OCI-LY1 (cell line): ENCODE data around the gene GLP2R.

Experiments used
- H2AFZ ChIP-seq: fragments of 200-600 bp; sonication (generic), shearing (Covaris generic); 2 replicates; pipeline ENCODE4 v1.6.0; 2014; ENCODE audit warnings: antibody characterized with exemption, mild to moderate bottlenecking, low read length
- H3F3A ChIP-seq: fragments of 200-600 bp; sonication (generic), shearing (Covaris generic); 2 replicates; pipeline ENCODE4 v1.6.0; 2014; ENCODE audit warnings: mild to moderate bottlenecking, antibody characterized with exemption, low read length, moderate library complexity; ENCODE audit not compliant: insufficient read depth
- H3K27ac ChIP-seq: fragments of 200-600 bp; sonication (generic); 2 replicates; pipeline ENCODE4 v1.5.1; 2014; ENCODE audit warnings: low read length, mixed run types, mild to moderate bottlenecking, low read depth; ENCODE audit not compliant: poor library complexity, severe bottlenecking
- H3K27me3 ChIP-seq: fragments of 200-600 bp; sonication (generic); 2 replicates; pipeline ENCODE4 v1.6.0; 2014; ENCODE audit warnings: antibody characterized with exemption, mild to moderate bottlenecking, low read length, moderate library complexity; ENCODE audit not compliant: insufficient read depth
- H3K36me3 ChIP-seq: fragments of 200-600 bp; sonication (generic); 2 replicates; pipeline ENCODE4 v1.6.1; 2014; ENCODE audit warnings: mild to moderate bottlenecking, antibody characterized with exemption, low read length, moderate library complexity, mixed read lengths; ENCODE audit not compliant: insufficient read depth
- H3K4me1 ChIP-seq: fragments of 200-600 bp; sonication (generic); 2 replicates; pipeline ENCODE4 v1.5.1; 2014; ENCODE audit warnings: mild to moderate bottlenecking, low read length, moderate library complexity; ENCODE audit not compliant: insufficient read depth, severe bottlenecking
- H3K4me2 ChIP-seq: fragments of 200-600 bp; sonication (generic), shearing (Covaris generic); 2 replicates; pipeline ENCODE4 v1.6.1; 2014; ENCODE audit warnings: low read length
- H3K4me3 ChIP-seq: fragments of 200-600 bp; sonication (generic); 2 replicates; pipeline ENCODE4 v1.5.1; 2014; ENCODE audit warnings: low read length, low read depth, mild to moderate bottlenecking, mixed read lengths; ENCODE audit not compliant: poor library complexity, severe bottlenecking
- H3K79me2 ChIP-seq: fragments of 200-600 bp; shearing (Covaris generic); 2 replicates; pipeline ENCODE4 v1.6.1; 2016; ENCODE audit warnings: mixed run types, low read length, mixed read lengths; ENCODE audit not compliant: insufficient read depth
- H3K9ac ChIP-seq: fragments of 200-600 bp; sonication (generic), shearing (Covaris generic); 2 replicates; pipeline ENCODE4 v1.6.1; 2014; ENCODE audit warnings: mild to moderate bottlenecking, low read length, mixed read lengths
- H3K9me2 ChIP-seq: fragments of 200-600 bp; sonication (generic), shearing (Covaris generic); 2 replicates; pipeline ENCODE4 v1.6.1; 2014; ENCODE audit warnings: low read depth, mild to moderate bottlenecking, low read length, mixed read lengths
- H3K9me3 ChIP-seq: fragments of 200-600 bp; shearing (Covaris generic); 2 replicates; pipeline ENCODE4 v1.6.1; 2014; ENCODE audit warnings: low read length, mixed read lengths
- H4K20me1 ChIP-seq: fragments of 200-600 bp; sonication (generic), shearing (Covaris generic); 2 replicates; pipeline ENCODE4 v1.6.0; 2016; ENCODE audit warnings: mild to moderate bottlenecking, low read length; ENCODE audit not compliant: insufficient read depth
- CTCF ChIP-seq: fragments of 200-600 bp; sonication (generic), shearing (Covaris generic); IDR thresholded peaks from 2 replicates; pipeline ENCODE4 v1.5.1; 2017; ENCODE audit warnings: mild to moderate bottlenecking, antibody characterized with exemption, low read length, moderate library complexity, mixed read lengths
- EZH2 ChIP-seq: fragments of 200-600 bp; sonication (generic), shearing (Covaris generic); IDR thresholded peaks from 2 replicates; pipeline ENCODE4 v1.8.0; 2017; ENCODE audit warnings: borderline replicate concordance, mixed run types, mild to moderate bottlenecking, antibody characterized with exemption, low read length, moderate library complexity, mixed read lengths

GLP2R gene

DNA sequence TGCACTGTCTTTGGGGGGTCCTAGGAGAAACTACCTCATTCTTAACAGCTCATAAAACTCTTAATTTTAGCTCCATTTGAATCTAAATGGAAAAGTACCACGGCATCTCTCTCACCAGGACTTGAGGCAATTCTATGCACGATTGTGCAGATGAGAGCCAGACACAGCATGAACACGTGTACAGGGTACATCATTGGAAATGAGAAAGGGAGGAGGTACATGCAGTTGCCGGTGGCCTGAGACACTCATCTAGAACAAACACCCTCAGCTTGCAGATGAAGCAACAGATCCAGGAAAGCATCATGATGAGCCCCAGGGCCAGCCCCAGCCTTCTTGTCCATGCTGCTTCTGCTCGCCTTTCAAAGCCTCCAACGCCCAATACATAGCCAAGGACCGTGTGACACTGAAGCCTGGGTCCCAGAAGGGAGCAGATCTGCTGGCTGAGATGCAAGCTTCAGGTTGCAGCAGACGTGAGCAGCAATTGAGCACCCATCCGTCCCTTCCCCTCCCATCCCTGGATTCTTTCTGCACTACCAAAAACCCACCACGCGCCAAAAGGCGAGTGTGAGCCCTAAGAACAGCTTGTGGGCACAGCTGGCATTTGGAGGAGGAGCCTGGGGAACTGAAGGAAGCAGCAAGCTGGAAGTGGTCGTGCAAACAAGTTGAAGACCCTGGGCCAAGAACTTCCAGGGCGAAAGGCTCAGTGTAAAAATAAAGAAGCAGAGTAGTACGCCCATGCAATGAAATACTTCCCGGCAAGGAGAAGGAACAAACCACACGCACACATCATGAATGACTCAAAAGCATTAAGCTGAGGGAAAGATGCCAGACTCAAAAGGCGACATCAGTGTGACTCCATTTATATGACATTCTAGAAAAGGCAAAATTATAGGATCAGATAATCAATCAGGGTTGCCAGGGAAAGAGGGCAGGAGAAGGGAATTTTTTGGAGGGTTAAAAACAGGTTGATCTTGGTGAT is 86.7 kb downstream of the GLP2R start:
- Histone ChIP-seq H3K27ac (no peak overlapping the region), H3K9ac (no peak overlapping the region), H3K9me3 (no peaks in the 10 kb centered on the region), H3K4me3 (no peak overlapping the region), H3K27me3 (peaks cover 3% of the 10 kb centered on the region; the same call in 1 of the 2 replicates), H3K4me2 (no peak overlapping the region), H4K20me1 (no peaks in the 10 kb centered on the region), H2AFZ (no peak overlapping the region), H3K79me2 (no peaks in the 10 kb centered on the region), H3K9me2 (no peaks in the 10 kb centered on the region), H3K4me1 (no peaks in the 10 kb centered on the region), H3K36me3 (no peaks in the 10 kb centered on the region), H3F3A (no peaks in the 10 kb centered on the region)
- no peak for TF ChIP-seq EZH2
- no peak for TF ChIP-seq CTCF

DNA sequence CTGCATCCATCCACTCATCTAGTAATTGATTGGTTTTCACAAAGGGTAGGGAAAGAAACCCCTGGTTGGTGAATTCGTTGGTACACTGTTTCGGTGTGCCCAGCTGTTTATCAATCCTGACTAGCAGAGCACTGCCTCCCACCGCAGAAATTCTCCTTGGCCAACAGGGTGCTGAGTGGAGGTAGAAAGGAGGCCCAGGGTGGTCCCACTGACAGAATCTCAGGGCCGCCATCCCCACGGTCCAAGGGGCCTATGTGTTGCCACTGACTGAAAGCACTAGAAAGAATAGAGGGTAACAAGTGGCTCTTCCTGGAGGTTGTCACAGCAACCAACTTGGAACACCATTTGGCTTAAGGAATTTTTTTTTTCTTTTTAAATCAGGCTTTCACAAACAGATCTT is 87.8 kb downstream of the GLP2R start:
- no peaks in the 10 kb centered on the region for H3F3A ChIP-seq
- no peaks in the 10 kb centered on the region for H3K9me3 ChIP-seq
- no peak overlapping the region for H3K4me2 ChIP-seq
- no peaks in the 10 kb centered on the region for H3K79me2 ChIP-seq
- no peak overlapping the region for H3K4me3 ChIP-seq
- no peak overlapping the region for H3K9ac ChIP-seq
- no peak overlapping the region for H3K27ac ChIP-seq
- no peaks in the 10 kb centered on the region for H3K4me1 ChIP-seq
- no peaks in the 10 kb centered on the region for H4K20me1 ChIP-seq
- TF ChIP-seq EZH2 (no peak), CTCF (no peak)
- no peaks in the 10 kb centered on the region for H3K36me3 ChIP-seq
- H3K27me3 ChIP-seq = peaks cover 3% of the 10 kb centered on the region; the same call in 1 of the 2 replicates
- no peaks in the 10 kb centered on the region for H3K9me2 ChIP-seq
- H2AFZ ChIP-seq = no peak overlapping the region

DNA sequence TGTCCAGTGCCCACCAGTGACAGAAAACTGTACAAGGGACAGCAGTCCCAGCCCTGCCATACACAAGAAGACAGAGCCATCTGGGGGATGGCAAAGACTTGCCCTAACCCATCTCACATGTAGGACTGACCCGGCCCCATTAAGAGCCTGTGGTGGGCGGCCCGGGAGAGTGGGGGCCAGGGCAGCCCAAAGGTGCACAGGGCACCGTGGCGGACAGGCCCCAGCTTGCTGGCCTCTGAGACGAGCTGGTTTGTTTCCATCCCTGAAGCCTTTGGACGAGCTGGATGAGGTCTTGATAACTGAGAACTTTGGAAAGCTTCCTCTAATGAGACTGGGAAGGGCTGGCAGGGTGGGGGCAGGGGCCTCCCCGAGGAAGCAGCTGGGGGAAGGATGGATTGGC is 90.4 kb downstream of the GLP2R start:
- Histone ChIP-seq H3K36me3 (no peaks in the 10 kb centered on the region), H3K9ac (no peak overlapping the region), H3K4me3 (no peak overlapping the region), H3K79me2 (no peaks in the 10 kb centered on the region), H3K4me1 (no peaks in the 10 kb centered on the region), H3K4me2 (no peak overlapping the region), H3F3A (no peaks in the 10 kb centered on the region), H3K27me3 (no peaks in the 10 kb centered on the region; the same call in 1 of the 2 replicates), H3K9me2 (no peaks in the 10 kb centered on the region), H3K27ac (no peak overlapping the region), H4K20me1 (no peaks in the 10 kb centered on the region), H2AFZ (no peak overlapping the region), H3K9me3 (no peaks in the 10 kb centered on the region)
- TF ChIP-seq EZH2 (no peak), CTCF (no peak)
